GM10266 (cell line): ENCODE measurements around the gene DENND5B.

Experiments used
- DNase-seq: peaks from one replicate; pipeline ENCODE4 v3.0.0; 2012; ENCODE audit errors: extremely low spot score
- TF ChIP-seq, protein P1 (sequence below): IDR thresholded peaks from 2 replicates; pipeline ENCODE4 v1.5.1; 2012; ENCODE audit warnings: mild to moderate bottlenecking, low read depth; ENCODE audit not compliant: control insufficient read depth, insufficient read depth; ENCODE audit errors: missing control alignments

Gene DENND5B

DNA sequence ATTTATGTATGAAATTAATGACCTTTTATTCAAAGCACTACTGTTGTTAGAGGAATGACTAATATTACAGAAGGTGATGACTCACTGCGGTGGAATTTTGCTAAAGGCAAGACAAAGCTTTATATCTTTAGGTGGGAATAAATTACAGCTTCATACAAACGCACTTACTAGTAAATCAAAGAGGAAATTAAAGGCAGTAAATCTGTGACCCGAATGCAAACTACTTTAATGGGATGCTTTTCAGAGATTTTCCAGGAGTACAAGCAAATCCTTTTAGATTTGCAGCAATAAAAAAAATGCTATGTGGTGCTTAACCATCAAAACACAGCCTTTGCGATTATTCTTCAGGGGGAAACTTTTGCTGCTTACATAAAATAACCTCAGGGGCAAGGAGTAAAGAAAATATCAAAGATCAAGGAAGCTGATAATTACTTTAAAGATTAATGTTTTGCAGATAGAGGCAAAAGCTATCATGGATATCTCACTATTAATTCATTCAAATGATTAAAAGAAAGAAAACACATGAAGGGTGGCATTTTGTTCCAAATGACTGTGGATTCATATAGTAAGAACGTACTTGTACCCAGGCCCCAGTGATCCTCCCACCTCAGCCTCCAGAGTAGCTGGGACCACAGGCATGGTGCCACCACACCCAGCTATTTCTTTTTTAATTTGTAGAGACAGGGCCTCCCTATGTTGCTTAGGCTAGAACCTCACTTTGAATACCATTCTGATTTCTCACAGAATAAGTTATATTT is 98.9 kb downstream of the DENND5B start:
- no peak for DNase-seq
- TF ChIP-seq, protein P1, sequence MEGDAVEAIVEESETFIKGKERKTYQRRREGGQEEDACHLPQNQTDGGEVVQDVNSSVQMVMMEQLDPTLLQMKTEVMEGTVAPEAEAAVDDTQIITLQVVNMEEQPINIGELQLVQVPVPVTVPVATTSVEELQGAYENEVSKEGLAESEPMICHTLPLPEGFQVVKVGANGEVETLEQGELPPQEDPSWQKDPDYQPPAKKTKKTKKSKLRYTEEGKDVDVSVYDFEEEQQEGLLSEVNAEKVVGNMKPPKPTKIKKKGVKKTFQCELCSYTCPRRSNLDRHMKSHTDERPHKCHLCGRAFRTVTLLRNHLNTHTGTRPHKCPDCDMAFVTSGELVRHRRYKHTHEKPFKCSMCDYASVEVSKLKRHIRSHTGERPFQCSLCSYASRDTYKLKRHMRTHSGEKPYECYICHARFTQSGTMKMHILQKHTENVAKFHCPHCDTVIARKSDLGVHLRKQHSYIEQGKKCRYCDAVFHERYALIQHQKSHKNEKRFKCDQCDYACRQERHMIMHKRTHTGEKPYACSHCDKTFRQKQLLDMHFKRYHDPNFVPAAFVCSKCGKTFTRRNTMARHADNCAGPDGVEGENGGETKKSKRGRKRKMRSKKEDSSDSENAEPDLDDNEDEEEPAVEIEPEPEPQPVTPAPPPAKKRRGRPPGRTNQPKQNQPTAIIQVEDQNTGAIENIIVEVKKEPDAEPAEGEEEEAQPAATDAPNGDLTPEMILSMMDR = no peak

DNA sequence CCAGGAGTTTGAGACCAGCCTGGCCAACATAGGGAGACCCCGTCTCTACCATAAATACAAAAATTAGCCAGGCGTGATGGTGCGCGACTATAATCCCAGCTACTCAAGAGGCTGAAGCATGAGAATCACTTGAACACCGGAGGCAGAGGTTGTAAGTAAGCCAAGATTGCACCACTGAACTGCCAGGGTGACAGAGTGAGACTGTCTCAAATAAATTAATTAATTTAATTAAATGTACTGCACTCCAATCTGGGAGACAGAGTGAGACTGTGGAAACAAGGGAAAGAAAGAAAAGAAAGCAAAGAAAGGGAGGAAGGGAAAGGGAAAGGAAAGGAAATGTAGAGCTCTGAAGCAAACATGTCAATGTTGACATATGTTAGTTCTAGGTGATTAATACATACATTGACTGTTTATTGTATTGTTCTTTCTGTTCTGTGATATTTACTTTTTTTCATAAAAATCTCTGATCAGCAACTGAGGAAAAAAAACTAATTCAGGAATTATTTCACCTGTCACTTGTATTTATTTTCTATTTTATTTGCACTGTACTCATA is 99.6 kb downstream of the DENND5B start:
- TF ChIP-seq, protein P1 = no peak

DNA sequence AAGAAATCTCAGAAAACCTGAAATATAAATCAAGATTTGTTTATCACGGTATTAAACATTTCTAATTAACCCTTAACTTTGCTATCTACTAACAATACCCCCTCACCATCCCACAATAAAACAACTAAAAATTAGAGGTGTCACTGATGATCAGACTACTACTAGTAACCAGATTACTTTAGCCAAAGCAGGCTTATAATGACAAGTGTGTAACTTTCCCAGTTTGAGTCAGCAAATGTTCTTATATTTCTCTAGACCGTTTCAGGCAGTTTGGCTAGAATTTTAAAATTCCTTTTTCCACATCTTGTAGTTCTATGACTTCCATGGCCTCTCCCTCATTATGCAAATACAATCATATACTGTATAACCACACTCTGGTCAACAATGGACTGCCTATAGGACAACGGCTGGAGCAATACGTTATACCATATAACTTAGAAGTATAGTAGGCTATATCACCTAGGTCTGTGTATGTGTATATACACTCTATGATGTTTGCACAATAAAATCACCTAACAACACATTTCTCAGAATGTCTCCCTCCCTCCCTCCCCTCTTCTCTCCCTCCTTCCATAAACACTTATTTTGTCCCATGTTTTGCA is 102.1 kb downstream of the DENND5B start:
- TF ChIP-seq, protein P1 = no peak
- DNase-seq = no peak

More for the DNA sequence above, 99.6 kb downstream of the DENND5B start:
- DNase-seq = no peak

DNA sequence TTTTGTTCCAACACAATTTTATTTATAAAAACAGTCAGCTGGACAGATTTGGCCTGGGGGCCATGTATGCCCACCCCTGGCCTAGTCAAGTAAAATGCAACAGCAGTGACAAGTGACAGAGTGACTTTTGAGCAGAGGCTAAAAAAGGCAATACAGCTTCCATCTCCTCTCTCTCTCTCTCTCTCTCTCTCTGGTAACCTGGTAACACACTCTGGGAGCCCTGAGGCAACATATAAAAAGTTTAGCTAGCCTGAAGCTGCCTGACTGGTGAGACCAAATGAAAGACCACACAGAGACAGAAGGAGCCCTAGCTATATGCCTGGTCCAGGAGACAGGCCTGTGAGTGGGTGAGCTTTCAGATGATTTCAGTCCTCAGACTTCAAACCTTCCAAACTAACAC is 105.4 kb downstream of the DENND5B start:
- TF ChIP-seq, protein P1 = no peak
- no peak for DNase-seq

DNA sequence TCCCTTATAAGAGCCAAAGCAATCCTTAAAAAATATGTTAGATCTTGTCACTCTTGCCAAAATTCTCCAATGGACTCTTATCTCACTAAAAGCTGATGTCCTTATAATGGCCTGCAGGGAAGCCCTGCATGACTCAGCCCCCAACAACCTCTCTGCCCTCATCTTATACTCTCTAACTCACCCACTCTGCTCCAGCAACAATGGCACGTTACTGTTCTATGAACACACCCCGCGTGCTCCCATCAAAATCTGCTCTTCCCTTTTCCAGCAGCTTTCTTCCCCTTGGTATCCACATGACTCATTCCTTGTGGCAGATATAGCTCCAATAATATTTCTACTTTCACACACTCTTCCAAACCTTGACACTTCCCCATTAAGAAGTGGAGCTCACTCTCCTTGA is 108.1 kb downstream of the DENND5B start:
- DNase-seq = no peak
- TF ChIP-seq, protein P1 = no peak

DNA sequence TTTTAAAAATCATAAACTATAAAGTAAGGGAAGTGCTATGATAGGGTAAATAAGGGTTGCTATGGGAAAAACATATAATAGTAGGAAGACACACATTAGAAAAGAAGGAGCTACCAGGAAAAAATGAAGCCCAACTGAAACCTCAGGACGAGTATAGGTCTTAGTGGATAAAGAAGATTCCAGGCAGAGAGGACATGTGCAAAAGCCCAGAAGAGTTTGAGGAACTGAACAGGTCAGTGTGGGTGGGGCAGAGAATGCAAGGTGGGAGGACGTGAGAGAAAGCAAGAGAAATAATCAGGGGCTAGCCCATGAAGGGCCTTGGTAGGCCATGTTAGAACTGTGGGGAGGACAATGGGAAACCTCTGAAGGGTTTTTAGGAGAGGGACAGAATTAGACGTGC is 109.5 kb downstream of the DENND5B start:
- TF ChIP-seq, protein P1 = no peak
- no peak for DNase-seq
